CD4-positive, alpha-beta T cell treated with Interleukin-4 for 4 hours (primary cell): ENCODE measurements around the gene SH3GL3.

Experiments
- DNase-seq: peaks from one replicate; pipeline ENCODE4 v3.0.0-alpha.2; 2020

Gene SH3GL3

DNA sequence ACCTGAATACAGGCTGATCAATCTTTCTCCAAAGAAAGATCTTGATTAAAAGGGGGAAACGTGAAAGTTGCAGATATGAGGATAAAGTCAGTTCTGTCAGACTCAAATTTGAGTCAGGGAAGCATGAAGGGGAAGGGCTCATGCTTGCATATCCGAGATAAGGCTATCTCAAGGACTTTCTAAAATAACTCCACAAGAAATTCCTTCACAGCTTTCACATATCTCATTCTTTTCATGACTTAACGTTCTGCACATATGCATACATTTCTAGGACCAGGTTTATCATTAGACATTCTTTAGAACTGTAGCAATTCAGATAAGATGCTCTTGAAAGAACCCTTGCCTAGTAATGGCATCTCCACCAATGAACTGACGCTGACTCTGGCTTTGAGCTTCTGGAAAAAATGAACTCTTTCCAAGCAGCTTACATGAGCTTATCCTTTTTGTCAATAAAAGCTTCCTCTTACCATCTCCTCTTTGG lies 15.9 kb downstream of the SH3GL3 start:
- no peak for DNase-seq

DNA sequence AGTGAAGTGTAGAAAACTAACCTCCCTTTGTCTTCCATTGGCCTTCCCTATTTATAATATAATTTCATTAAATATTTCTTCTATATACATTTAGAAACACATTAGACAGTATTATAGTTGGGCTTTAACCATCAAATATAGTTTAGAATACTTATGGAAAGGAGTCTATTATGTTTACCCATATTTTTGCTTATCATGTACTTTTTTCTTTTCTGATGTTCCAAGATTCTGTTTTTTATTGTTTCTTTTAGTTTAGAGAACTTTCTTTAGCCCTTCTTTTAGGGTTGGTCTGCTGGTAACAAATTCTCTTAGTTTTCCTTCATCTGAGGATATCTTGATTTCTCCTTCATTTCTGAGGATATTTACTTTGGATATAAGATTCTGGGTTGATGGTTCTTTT lies 23.7 kb downstream of the SH3GL3 start:
- DNase-seq: no peak

DNA sequence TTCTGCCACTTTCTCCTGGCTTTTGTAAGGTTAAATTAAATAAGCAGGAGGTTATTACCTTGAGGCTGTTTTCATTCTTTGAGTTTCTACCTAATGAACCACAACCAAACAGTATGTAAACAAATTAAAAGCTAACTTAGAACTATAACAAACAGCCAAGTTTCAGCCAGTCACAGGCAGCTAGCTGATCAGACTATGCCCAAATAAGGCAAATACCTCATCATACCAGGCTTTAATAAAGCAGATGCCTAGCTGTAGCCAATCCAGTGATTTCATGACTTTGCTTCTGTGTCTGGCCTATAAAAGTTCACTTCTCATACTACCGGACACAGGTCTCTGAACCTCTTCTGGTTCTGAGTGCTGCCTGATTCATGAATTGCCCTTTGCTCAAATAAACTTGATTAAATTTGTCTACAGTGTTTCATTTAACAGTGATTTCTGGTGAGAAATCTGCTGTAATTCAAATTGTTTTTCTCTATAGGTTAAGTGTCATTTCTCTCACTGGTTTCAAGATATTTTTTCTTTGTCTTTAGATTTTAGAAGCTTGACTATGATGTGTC lies 24.2 kb downstream of the SH3GL3 start:
- DNase-seq: no peak

DNA sequence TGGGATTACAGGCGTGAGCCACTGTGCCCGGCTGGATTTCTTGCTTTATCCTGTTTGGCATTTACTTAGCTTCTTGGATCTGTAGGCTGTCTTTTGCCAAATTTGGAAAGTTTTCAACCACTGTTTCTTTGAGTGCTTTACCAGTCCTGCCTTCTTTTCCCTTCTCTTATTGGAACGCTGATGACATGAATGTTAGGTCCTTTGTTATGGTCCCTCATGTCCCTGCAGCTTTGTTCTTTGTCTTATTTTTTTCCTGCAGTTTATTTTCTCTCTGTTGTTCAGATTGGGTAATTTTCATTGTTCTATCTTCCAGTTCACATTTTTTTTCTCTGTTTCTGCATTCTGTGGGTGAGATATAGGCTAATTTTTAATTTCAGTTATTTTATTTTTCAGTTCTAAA lies 25.0 kb downstream of the SH3GL3 start:
- no peak for DNase-seq

DNA sequence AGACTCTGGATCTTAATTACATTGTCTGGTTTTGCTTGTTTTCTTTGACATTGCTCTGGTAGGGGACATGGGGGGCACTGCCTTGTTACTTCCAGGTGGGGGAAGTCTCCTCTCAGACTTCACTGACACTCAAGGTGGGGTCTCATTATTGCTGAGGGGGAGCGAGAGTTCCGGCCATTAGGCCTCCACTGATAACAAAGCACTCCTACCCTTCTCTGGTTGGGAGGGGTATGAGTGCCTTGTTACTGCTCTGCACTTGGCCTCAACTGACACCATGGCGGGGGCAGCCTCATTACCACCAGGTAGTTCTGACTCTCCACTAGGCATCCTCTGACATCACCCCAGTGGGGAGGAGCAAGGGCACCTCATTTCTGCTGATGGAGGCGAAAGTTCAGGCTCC lies 25.7 kb downstream of the SH3GL3 start:
- no peak for DNase-seq

DNA sequence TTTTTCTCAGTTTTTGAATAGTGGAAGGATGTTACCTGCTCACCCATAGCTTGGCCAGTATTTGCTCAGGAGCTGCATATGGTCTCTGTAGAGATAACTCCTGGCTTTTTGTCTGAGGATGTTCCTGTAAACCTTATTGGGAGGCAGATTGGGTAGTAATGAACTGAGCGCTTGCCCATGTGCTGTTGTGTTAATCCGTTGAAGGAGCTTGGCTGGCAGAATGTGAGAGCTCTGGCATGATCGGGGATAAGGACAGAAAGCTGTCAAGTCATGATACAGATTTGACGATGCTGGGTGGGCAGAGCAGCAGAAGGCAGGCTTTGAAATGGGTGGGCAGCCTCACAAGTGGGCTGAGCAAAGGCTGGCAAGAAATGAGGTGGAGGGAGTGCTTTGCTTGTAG lies 27.4 kb downstream of the SH3GL3 start:
- DNase-seq: no peak

DNA sequence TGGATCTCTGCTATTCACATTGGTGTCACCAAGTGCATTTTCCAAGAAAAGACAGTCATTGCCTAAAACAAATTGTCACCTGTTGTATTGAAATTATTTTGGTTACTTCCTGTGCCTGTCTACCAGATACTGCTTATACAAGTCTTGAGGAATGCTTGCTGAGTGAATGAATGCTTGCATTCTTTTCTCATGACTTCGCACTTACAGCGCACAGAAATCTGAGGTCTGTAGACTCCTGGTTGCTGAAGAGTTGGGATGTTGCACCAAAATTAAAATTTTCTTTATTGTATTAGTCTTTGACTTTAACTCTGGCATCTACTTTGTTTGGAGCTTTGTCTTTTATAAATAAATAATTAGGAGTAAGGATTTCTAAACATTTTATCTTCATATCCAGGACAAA lies 28.4 kb downstream of the SH3GL3 start:
- DNase-seq: no peak

DNA sequence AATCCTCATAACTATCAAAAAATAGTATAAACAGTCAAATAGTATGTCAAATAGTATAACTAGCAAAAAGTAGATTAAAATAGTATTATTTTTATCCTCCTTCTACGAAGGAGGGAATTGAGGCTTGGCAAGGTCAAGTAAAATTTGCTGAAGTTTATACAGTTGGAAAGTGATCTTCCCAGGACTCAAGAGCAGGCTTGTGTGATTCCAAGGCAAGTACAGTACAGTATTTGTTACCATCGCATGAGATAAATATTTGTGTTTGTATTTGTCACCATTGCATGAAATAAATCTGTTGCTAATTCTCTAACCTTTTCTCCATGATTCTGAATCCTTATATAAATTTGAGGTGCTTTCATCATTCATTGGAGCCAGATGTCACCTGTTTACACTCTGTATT lies 28.9 kb downstream of the SH3GL3 start:
- no peak for DNase-seq

DNA sequence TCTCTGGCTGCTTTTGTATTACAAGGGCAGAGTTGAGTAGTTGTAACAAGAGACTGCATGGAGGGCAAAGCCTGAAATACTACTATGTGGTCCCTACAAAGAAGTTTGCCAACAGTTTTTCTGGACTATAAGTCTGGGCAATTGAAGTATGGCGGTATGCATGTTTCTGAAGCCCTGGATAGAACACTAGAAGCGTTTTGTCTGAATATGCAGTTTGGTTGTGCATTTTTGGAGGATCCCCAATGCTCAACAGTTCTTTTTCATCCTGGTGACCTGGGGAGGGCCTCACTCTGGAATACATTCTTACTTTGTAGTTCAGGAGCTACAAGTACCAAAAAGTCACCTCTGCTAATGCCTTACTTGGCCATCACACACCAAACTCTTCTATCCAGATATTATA lies 29.6 kb downstream of the SH3GL3 start:
- DNase-seq: no peak

DNA sequence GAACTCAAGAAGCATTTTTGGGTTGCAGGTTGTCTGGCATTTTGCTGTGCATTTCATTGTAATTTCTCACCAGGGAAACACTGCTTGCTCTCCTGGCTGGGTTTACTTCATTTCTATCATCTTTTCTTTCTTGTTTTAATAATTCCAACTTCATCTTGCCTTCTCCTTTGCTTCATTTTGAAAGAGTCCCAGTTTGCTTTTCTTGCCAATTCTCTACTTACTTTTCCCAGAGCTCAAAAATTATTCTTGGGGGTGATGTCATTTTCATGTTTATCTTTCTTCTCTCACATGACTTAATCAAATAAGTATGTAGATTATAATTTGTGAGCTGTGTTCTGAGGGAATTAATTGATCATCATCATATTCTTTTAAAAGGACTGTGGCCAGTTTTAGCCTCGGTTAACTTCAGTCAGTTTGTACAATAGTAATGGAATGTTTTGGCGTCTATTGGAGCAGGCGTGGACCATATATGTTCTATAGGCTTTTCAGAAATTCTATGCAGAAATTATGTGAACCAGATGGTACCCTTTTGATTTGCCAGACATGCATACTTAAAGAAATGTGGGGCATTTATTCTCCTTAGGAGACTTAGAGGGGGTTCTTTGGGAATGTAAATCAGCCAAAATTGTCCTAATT lies 30.1 kb downstream of the SH3GL3 start:
- DNase-seq: no peak

DNA sequence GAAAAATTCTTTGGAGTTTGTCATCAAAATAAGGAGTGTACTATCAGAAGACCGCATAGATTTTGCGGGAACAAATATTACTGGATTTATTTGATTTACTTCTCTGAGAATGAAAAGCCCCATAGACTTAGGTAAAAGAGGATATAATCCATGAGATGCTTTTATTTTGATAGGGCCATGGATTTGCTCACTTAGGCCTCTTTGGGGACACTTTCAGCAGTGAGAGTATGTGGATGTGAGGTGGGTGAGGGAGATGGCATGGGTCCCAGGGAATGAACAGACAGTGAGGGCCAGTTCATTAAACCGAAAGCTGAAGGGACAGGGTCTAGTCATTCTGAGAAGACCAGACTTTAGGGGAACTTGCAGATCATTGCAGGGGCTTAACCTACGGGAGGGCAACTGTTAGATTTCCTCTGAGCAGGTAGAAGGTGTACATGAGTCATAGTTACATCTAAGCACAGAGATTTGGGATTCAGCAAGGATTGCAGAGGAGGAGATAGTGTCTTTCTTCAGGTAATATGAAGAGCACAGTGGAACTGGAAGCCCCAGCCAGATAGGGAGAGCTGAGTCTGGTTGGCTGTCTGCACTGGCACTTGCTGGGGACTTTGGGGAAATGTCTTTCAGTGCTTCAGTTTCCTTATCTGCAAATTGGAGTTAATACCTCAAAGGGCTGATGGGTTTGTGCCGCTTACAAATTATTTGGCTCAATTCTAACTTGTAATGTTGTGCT lies 30.8 kb downstream of the SH3GL3 start:
- DNase-seq: no peak

DNA sequence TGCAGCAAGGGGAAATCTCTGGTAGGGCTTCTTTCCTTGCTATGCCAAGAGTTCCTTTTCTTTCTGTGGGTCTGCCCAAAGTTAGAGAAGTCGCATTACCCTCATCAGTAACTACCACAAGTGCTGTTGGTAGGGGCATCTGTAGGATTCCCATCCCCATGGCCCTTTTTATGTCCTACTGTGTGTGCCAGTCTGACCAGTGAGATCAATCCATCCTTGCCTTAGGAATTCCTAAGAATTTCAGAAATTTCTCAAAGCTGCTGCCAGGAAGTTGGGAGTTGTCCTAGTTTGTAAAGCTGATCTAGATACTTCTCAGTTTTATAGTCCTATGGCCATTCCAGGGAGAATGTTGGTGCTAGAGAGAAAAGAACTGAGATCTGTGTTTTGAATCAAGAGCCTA lies 36.5 kb downstream of the SH3GL3 start:
- no peak for DNase-seq

DNA sequence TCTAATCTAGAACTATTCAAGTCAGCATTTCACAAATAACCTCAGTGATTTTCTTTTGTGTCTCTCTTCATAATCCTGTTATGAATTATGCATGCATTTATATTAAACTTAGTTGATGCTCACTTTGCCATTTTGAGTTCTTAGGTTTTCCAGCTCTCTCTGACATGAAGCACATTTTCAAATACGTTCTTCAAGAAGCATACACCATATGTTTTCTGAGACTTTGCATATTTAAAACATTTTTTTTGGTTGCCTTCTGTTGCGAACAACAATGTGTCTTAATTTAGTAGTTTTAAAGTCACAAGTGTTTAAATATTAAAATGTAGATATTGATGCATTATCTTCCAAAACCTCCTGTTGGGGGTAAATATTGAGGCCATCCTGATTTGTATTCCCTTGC lies 37.5 kb downstream of the SH3GL3 start:
- DNase-seq: no peak

DNA sequence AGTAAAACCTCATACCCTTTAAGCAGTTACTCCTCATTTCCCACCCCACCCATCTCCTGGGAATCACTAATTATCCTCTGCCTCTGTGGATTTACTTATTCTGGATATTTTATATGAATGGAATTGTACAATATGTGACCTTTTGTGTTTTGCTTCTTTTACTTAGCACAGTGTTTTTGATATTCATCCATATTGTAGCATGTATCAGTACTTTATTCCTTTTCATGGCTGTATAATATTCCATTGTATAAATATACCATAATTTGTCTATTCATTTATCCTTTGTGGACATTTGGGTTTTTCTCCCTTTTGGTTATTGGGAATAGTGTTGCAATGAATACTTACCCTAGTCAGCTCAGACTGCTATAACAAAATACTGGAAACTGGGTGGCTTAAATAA lies 39.2 kb downstream of the SH3GL3 start:
- DNase-seq: no peak

DNA sequence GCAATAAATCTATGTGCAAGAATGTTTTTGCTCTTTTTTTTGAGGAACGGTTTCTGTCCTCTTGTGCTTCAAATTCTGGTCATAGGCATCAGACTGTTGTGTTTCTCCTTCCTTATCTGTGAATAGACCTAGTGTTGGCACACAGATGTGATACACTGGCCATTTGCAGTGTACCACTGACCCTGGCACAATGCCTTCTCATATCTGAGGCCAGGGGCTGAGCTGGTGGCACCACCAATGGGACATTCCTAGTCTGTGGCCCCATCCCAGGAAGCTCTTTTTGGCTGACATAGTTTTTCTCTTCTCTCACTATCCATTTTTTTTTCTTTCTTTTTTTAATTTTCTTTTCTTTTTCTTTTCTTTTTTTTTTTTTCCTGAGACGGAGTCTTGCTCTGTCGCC lies 40.4 kb downstream of the SH3GL3 start:
- no peak for DNase-seq

DNA sequence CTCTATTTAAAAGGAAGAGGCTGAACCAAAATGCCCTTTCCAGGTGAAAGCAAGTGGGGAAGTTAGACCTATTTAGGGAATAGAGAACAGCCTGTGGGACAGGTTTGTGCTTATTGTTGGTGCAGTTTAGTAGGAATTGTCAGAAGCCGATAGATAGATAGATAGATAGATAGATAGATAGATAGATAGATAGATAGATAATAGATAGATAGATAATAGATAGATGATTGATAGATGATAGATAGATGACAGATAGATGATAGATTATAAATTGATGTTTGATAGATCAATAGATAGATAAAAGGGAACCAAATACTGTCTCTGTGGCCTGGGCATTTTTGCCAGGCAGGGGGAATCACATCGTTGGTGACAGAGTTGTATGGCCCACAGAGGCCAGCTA lies 42.5 kb downstream of the SH3GL3 start:
- DNase-seq: no peak

DNA sequence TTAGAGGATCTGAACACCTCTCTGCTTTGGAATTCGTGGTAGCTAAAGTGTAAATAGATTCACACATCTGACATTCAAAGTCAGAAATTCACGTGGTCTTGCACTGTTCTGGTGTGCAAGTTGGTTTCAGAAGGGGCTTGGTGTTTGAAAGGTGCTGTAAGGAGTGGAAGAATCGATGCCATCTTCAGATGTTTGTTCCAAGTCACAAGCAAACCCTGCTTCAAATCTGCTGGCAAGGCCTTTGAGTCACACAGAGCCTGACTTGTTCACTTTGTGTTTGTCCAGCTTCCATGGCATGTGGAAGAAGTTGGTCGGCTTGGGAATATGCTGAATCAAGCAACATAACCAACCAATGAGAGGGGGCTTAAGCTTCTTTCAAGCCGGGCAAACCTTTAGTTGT lies 44.3 kb downstream of the SH3GL3 start:
- no peak for DNase-seq

DNA sequence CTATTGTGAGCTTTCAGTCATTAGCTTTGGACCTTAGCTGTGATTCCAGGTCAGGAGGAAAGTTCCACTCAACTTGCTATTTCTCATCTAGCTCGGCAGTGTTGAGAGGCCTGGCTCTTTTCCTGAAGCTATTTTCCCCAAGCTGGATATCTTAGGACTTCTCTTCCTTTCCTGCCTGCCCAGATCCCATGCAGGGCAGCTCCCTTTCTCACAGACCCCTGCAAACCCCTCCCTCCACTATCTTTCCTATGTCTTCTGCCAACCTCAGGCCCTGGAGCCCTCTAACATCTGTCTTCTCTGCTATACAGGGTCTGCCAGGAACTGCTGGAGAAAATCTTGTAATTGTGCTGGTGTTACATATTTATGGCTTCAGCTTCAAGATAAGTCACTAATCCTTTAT lies 49.6 kb downstream of the SH3GL3 start:
- no peak for DNase-seq

DNA sequence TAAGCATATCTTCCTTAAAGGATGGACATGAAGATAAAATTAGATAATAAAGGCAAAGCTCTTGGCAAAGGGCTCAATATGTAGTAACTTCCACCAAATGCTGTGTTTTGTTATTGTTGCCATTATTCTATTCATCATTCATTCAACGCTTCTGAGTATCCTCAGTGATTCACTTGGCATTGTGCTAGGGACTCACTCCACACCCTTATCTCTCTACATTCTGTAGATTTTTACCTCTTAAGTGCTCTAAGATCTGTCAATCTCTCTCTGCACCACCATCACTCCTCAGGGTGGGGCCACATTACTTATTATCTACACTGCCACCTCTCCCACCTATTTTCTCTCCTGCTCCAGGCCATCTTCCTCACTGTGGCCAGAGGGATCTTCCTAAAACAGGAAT lies 51.2 kb downstream of the SH3GL3 start:
- DNase-seq: no peak

DNA sequence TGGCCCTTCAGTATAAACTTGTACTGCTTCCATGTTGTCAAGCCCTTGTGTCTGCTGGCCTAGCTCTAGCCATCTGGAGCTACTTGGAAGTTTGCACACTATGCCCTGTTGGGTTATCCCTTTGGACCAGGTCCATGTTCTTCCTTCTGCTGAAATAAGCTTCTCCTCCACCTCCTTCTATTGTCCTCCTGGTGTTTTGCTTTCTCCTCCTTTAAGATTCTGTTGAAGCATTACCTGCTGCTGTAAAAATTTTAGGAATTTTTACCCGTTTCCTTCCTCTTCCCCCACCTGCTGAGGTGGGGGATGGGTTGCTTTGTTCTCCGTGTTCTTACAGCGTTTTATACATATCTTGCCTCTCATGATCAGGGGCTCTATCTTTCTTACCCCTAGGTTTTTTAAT lies 51.7 kb downstream of the SH3GL3 start:
- DNase-seq: no peak

DNA sequence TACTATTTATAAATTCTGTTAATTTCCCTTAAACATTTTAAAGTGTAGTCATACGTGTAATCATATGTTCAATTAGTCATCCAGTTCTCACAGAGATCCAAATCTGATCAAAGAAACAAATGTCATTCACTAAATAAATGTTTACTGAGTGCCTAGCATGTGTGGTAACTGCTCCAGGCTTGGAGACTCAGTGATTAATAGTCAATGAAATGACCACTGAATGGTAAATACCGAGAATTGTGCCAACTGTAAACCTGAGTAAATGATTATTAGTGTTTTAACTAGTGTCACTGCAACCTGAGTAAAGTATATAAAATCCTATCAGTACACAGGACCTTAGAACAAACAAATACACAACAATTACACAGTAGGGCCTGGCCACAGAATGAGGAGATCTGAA lies 52.3 kb downstream of the SH3GL3 start:
- no peak for DNase-seq

DNA sequence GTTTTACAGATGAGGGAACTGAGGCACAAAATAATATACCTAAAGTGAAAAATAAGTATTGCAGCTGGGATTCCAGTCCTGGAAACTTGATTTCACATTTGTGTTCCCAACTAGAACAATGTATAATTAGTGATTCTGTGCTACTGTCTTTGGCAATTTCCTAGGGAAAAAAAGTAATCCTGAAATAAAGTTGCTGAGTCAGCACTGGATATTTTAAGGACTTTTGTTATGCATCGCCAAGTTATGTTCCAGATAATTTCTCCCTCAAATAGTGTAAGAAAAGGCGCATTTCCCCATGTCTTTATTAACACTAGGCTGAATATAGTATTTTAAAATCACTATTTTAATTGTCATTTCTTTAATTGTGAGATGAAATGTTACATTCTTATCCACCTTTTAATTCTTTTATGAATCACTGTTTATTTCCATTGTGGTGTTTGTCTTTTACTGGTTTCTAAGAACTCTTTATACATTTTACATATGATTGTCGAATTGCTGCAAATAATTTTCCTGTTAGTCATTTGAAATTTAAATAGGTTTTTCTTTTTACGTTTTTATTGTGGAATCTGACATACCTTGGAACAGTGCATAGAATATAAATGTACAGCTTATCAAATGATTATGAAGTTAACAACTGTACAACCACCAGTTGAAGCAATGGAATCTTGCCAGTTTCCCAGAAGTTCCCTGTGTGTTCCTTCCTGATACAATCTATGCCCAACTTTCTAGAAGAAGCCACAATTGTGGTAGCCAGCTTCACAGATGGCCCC lies 56.6 kb downstream of the SH3GL3 start:
- DNase-seq: no peak

DNA sequence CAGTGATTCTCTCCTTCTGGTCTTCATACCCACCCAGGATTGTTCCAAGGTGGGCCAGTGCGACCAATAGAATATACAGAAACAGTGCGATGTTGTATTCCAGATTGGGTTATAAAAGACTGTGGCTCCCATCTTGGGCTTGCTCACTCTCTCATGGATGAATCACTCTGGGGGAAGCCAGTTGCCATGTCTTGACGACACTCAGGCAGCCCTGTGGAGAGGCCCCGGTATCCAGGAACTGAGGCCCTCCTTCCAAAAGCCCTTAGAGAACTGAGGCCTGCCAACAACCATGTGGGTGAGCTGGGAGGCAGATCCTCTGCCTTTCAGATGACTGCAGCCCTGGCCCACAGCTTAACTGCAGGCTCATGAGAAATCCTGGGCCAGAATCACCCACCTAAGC lies 57.2 kb downstream of the SH3GL3 start:
- no peak for DNase-seq

DNA sequence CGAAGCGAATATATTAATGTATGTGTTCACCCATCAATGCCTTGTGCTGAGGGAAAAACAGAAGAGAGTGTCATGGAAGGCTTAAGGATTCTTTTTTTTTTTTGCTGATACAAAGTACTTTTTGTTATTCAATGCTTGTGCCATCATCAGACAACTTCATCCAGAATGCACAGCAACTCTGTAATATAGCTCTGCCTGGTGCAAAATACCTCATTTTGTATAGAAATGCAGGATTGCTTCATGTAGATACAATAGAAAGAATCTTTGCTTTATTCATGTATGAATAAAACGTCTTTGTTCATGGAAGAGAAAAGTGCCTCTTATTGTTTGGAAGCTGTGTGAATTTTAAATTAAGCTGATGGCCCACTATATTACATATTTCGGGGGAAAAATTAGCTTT lies 62.9 kb downstream of the SH3GL3 start:
- DNase-seq: no peak
